BJ (cell line): Measurements from ENCODE around the gene AP1M2. TPM values are rescaled to one million over a fixed set of nuclear protein-coding genes. Genes with fewer than 3 reads are reported as not detected.
"Not testable (repeated sequence)": the region's sequence is repeated elsewhere in the genome, so short reads cannot be mapped to it uniquely, and the experiment has no call there.

ENCODE experiments used
- CTCF ChIA-PET: fragments of 350-600 bp; formaldehyde crosslinking; extraction: SDS; loops from one replicate; lab custom pipeline; 2021; ENCODE audit warnings: antibody characterized with exemption, inconsistent platforms; lab: Yijun Ruan, JAX
- POLR2A ChIA-PET: fragments of 300-600 bp; sonication (Branson Sonifier 250); formaldehyde crosslinking; extraction: SDS; loops from one replicate; lab custom pipeline; 2021; ENCODE audit warnings: antibody characterized with exemption; lab: Charles Lee
- DNase-seq: peaks from one replicate; pipeline ENCODE4 v3.0.0-alpha.2; 2011; ENCODE audit warnings: low read depth
- H3K27me3 ChIP-seq: 2 replicates; pipeline ENCODE4 v1.6.0; 2011; ENCODE audit warnings: low read length; ENCODE audit not compliant: control insufficient read depth, insufficient read depth
- H3K36me3 ChIP-seq: 2 replicates; pipeline ENCODE4 v1.5.1; 2011; ENCODE audit warnings: low read length; ENCODE audit not compliant: control insufficient read depth, insufficient read depth
- H3K4me3 ChIP-seq: 2 replicates; pipeline ENCODE4 v1.5.1; 2011; ENCODE audit warnings: low read depth, mild to moderate bottlenecking, control low read depth, low read length
- CTCF ChIP-seq: IDR thresholded peaks from 2 replicates; pipeline ENCODE4 v1.5.1; 2011; ENCODE audit warnings: low read depth, mild to moderate bottlenecking, control low read depth, inconsistent platforms, low read length, moderate library complexity; ENCODE audit not compliant: insufficient read depth
- polyA plus RNA-seq: library from polyadenylated mRNA; depleted of rRNA; stranded (reverse); fragments of >200 nt; gene quantifications from 2 replicates; pipeline ENCODE4 v1.2.3, GENCODE V29; 2011

Gene AP1M2
- polyA plus RNA-seq, 1 experiment, result not detected

GRCh38 chr19:10543059-10543419 is 44.1 kb downstream of the AP1M2 start:
- Histone ChIP-seq H3K4me3 (no peak overlapping the region; the same call in 1 of the 2 replicates), H3K27me3 (peaks cover under 1% of the 10 kb centered on the region), H3K36me3 (peaks cover 3% of the 10 kb centered on the region)
- no peak for DNase-seq
- ChIA-PET POLR2A (no interaction called here), CTCF (interaction anchor here (1.8 to 3.4 kb wide), 6 partner anchors 9 to 59 kb away, joined by 7 to 21 read pairs (median 10); partner anchors contain the start of gene KRI1)
- no peak for TF ChIP-seq CTCF

GRCh38 chr19:10539016-10539415 is 48.1 kb downstream of the AP1M2 start:
- POLR2A ChIA-PET, DNase-seq, H3K27me3 ChIP-seq, H3K4me3 ChIP-seq, H3K36me3 ChIP-seq, CTCF ChIA-PET: not testable (repeated sequence)

GRCh38 chr19:10538204-10538983 is 48.7 kb downstream of the AP1M2 start:
- no peak for DNase-seq
- Histone ChIP-seq H3K27me3 (peaks cover 2% of the 10 kb centered on the region), H3K36me3 (no peaks in the 10 kb centered on the region), H3K4me3 (no peak overlapping the region)
- TF ChIP-seq CTCF, result no peak
- ChIA-PET CTCF (no interaction called here), POLR2A (no interaction called here)

GRCh38 chr19:10537668-10538067 is 49.4 kb downstream of the AP1M2 start:
- Histone ChIP-seq H3K36me3 (no peaks in the 10 kb centered on the region), H3K4me3 (no peak overlapping the region), H3K27me3 (peaks cover 2% of the 10 kb centered on the region)
- CTCF ChIA-PET, result interaction anchor here (1.4 kb wide), 1 partner anchor 28 kb away, joined by 3 read pairs; no protein-coding TSS in a partner anchor
- TF ChIP-seq CTCF, result no peak
- DNase-seq, result no peak
- POLR2A ChIA-PET, result interaction anchor here (0.6 kb wide), 1 partner anchor 351 kb away, joined by 7 read pairs; no protein-coding TSS in a partner anchor

- ChIA-PET CTCF (interaction anchor here (1.0 to 1.3 kb wide), 2 partner anchors 9 to 36 kb away, joined by 3 to 5 read pairs; no protein-coding TSS in a partner anchor), POLR2A (no interaction called here)
- peaks cover 2% of the 10 kb centered on the region for H3K27me3 ChIP-seq
- no peak for TF ChIP-seq CTCF
- no peak overlapping the region for H3K4me3 ChIP-seq
- DNase-seq, result no peak
- H3K36me3 ChIP-seq, result no peaks in the 10 kb centered on the region
These were observed 51.5 kb downstream of the AP1M2 start for GRCh38 chr19:10535613-10536012.
